ENCODE measurements around the gene C15orf62.

The C15orf62 gene

GRCh38 chr15:40819048-40819447, 49.3 kb downstream of the C15orf62 start:
- no peak for DNase-seq (ENCODE audit: low spot score)

- no peak for DNase-seq (ENCODE audit: low spot score)
Observed at GRCh38 chr15:40821195-40821594, 51.4 kb downstream of the C15orf62 start.

Measured in CD4-positive, alpha-beta T cell treated with Interleukin-2 at 100 ng/mL for 4 hours (primary cell).